Fibroblast of upper back skin (primary cell): Measurements from ENCODE around the gene LYVE1.
"Not testable (repeated sequence)": the region's sequence is repeated elsewhere in the genome, so short reads cannot be mapped to it uniquely, and the experiment has no call there.

Source experiments
- DNase-seq: peaks from one replicate; pipeline ENCODE4 v3.0.0-alpha.2; 2013

LYVE1 gene, protein sequence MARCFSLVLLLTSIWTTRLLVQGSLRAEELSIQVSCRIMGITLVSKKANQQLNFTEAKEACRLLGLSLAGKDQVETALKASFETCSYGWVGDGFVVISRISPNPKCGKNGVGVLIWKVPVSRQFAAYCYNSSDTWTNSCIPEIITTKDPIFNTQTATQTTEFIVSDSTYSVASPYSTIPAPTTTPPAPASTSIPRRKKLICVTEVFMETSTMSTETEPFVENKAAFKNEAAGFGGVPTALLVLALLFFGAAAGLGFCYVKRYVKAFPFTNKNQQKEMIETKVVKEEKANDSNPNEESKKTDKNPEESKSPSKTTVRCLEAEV

DNA sequence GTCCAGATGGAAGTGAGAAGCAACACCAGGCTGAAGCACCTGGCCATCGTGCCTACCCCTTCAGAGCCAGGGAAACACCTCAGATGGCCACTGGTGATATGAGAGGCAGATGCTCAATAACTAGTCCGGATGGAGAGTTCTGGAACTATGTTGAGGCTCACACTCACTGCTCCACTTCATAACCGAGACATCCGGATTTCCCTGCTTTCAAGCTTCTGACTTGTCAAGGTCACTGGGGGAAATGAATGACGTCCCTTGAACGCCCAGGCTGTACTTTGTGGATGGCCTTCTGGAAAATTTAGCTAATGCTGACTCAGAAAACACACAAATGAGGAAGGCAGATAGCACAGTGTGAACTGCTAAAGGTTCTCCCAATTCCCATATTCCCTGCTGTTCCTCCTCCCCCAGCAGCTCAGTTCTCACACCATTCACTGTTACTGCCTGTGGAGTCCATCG is at the start of gene LYVE1:
Gene LYVE1, minus strand, starts transcription at position 180 of the 456 bp plus-strand sequence. Its CDS starts 133 bp downstream, at position 47.
- no peak for DNase-seq

DNA sequence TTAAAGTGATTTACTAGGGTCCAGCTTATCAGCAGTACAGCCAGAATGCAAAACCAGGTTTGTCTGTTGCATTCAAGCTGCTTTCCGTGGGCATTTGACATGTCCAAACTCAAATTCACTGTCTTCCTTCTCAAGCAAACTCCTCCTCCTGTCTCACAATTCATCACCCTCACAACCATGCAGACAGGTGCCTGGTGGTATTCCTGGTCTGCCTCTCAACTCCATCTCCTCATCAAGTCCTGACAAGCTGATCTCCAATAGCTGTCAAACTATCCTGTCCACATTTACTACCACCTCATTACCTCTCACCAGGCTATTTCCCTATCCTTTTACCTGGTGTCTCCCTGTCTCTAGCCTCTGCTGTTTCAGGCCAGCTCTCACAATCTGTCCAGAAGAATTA is 49.1 kb upstream of the LYVE1 start:
- DNase-seq: no peak

DNA sequence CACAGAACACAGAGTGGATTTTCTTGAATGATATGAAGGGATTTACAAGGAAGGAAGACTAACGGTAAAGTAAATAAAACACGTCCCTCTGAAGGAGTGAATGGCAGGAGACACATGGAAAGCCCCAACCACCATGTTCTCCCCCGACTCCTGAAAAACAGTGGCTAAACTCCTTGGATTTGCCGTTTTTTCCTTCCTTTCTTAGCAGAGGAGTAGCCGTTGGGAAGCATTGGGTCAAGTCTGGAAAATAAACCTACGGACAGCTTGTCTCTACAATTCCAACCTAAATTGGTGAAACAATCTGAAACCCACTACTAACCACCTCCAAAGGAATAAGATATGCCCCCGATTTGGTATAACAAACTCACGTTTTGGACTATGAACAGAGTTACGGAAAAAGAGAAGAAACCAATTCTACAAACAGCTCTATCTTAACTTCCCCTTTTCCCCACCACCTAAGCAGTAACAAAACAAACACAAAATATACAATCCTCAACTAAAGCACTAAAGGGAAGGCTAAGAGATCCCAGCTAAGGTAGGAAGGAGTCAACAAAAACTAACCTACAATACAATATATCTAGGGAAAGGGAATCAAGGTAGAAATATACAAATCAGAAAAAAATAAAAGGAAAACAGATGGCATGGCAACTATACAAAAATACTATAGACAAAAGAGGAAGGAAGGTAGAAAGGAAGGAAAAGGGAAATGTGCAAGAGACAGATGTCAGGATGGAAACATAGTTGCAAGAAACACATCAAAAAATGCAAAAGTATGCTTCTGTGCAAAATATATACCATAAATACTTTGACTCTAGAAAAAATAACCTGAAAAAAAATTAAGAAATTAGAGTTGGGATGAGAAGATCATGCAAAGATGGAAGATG is 43.8 kb upstream of the LYVE1 start:
- DNase-seq: no peak

DNA sequence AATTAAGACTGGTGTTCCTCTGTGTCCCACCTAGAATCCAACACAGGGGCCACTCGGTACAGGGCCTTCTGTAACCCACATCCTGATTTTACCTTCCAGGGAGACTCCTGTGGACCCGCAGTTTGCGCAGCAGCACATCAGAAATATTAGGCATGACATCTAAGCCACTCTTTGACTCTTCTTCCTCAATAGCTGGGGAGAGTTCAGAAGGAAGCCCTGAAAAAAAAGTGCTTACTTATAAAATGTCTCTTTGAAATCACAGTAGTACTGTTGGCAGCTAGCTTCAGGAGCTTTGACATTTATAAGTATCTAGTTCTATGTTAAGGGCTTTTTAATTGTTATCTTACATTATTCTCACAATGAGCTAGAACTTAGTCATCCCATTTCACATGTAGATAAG is 41.2 kb upstream of the LYVE1 start:
- DNase-seq: no peak

DNA sequence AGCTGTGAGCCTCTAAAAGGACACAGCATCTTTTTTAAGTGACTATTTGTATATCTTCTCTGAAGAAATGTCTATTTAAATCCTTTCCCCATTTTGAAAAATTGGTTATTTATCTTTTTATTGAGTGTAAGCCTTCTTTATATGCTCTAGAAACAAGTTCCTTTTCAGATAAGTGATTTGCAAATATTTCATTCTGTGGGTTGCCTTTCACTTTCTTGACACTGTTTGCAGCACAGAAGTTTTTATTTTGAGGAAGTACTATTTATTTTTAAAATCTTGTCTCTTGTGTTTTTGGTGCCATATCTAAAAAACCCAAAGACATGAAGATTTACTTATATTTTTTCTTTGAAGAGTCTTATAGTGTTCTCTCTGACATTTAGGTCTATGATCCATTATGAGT is 40.1 kb upstream of the LYVE1 start:
- DNase-seq: no peak

DNA sequence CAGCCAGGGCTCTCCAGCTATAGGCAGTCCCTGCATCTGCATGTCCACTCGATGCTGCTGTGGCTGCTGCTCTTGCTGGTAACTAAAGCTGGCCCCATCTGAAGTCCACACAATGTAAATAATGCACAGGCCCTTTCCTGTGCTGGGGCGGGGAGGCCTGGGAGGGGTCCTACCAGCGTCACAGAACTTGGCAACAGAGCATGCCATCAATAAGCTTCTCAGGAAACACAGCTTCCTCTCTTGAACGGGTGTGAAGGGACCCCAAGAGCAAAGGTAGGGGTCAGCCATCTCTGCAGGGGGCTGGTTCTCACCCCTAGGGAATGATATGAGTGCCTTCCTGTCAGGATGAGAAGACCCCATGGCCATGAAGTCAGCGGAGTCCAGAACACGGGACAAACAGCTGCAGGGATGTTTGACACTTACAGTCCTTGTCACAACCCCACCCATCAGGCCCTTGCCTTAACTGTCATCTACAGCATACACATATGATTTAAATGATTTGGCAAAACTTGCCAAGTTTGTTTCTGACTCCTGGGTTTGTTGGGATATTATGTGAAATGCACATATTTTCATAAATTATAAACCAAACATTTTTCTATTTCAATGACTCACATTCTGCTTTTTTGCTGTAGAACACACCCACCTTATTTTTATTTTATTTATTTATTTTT is 39.1 kb upstream of the LYVE1 start:
- no peak for DNase-seq

DNA sequence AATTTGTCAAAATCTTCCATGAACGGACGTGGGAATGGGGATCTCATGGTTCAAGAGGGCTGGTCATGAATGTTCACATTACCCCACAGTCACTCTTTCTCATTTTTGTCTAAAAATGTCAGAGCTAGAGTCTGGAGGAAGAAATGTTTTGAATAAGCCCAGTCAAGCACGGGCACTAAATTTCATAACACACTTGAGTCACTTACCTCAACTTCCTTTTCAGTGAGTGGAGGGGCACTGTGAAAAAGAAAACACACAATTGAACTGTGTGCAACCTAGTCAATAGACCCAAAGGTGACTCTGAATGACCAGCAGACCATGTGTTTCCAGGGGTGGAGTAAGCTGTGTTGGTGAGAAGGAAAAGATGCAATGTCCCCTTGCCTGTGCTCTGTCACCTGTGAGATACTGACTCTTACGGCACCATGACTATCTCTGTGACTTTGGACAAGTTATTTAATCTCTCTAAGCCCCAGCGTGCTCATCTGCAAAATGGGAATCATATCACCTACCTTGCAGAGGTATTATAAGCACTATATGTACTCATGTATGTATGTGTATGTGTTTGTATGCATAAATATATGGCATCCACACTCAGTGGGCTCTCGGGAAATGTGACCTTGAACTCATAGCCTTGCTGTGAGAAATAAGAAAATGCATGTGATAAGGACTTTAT is 38.2 kb upstream of the LYVE1 start:
- peak; percentile 54 for DNase-seq

DNA sequence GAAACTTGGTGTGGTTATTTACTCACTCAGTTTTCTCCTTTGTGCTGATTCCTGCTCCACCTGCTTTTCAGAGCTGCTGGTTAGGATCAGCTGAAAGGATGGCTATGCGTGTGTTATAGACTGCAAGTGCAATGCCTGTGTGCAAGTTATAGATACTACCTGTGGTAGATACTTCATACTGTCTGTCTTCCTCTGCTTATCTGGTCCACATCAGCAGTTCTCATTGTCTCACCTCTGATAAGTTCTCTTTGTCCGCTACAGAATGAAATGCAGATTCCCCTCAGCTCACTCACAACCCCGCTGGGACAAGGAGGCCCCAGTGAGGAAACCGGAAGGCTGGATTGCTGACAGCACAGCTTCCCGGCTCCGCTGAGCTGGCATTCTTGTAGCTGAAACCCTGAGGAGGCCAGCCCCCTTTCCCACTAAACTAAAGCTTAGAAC is 37.5 kb upstream of the LYVE1 start:
- DNase-seq: peak; percentile 79

DNA sequence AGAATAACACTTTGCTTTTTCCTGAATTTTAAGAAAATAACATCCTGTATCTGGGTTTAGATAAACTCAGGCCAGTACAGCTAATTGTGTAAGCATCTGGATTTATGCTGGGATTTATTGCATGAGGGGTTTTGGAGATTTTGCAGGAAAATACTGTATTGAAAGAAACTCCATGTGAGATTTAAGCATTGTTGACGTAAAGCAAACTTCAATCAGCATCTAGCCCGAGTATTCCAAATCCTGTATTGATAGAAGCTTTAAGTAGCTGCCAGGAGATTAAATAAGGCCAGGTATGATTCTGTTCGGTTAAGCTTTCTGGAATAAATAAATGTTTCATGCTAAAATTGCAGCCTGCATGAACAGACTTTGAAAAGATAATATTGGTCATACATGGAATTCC is 36.3 kb upstream of the LYVE1 start:
- DNase-seq: no peak

DNA sequence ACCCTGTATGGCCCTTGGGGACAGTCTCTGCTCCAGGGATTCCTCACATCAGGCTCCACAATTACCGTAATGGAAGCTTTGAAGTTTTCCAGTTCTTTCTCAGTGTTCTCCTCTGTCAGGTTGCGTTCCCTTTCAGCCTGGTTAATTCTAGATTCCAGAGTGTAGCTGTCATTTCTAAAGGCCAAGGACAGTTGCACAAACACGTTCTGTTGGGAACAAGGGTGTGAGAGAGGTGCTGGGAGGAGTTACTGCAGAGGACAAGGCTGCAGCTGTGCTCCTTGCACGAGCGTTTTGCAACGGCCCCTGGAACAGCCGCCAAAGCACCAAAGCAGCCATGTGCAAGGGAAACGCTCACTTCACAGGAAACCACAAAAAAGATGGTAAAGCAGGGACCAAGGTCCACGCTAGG is 35.9 kb upstream of the LYVE1 start:
- DNase-seq: peak; percentile 43

DNA sequence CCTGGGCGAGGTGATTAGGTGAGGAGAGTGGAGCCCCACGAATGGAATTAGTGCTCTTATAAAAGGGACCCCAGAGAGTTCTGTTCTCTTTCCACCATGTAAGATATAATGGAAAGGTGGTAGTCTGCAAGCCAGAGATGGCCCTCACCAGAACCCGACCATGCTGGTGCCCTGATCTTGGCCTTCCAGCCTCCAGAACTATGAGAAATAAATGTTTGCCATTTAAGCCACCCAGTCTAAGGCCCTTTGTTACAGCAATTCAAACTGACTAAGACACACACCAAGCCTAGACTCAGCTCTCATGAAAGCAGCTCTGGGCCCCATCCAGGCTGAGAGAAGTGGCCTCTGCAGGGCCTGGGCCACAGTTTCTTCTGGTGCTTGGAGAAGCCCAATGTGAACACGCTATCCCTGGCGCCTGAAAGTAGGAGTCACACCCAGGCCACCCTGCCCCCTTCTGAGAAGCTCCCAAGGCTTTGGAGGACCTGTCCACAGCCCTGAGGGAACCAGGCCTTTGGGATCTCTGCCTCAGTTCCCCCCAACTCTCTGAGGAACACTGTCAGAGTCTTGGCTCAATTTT is 35.3 kb upstream of the LYVE1 start:
- no peak for DNase-seq

DNA sequence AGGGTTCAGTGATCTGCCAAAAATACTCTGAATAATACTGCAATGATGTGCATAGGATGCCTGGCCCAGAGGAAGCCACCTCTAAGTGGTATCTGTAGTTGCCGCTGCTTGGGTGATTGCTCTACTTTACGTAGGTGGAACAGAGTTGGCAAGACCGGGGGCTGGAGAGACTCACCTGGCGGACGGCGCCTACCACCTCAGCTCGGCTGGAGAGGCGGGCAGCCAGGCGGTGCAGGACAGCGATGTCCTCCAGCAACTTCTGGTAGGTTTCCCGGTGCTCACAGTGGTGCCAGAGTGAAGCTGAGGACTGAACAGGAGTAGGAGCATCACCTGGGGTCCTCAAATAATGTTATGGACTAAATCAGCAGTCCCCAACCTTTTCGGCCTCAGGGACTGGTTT is 34.5 kb upstream of the LYVE1 start:
- DNase-seq: no peak

DNA sequence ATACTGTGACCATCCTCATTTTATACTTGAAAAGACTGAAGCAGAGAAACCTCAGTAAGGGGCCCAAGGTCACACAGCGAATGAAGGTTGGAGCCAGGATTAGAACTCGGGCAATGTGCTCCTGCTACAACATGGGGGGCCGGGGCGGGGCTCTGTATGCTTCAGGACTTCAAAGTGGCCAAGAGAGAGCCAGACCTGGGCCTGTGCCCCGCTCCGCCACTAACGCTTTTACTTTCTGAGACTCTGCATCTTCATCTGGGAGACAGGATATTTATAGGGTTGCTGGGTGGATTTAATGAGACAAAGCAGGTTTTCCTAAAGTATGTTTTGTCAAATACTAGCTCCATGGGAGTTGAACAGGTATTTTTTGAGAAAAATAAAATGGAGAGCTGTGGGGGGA is 33.9 kb upstream of the LYVE1 start:
- DNase-seq: no peak

DNA sequence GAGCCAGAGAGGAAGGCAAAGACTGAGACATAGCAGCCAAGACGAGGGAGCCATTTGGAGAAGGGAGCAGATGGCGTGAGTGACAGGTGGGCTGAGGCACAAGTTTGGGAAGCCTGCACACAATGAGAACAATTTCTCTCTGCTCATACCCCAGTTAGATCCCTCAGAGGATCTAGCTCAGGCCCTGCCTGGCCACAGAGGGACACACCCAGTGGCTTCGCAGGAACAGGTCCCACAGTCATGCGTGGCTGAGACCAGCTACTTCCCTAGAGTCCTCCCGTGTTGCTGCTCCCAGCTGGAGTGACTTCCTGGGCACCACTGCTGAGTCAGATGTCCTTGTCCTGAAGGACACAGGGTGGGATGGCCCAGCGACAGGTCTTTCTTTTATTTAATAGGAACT is 33.4 kb upstream of the LYVE1 start:
- DNase-seq: no peak

DNA sequence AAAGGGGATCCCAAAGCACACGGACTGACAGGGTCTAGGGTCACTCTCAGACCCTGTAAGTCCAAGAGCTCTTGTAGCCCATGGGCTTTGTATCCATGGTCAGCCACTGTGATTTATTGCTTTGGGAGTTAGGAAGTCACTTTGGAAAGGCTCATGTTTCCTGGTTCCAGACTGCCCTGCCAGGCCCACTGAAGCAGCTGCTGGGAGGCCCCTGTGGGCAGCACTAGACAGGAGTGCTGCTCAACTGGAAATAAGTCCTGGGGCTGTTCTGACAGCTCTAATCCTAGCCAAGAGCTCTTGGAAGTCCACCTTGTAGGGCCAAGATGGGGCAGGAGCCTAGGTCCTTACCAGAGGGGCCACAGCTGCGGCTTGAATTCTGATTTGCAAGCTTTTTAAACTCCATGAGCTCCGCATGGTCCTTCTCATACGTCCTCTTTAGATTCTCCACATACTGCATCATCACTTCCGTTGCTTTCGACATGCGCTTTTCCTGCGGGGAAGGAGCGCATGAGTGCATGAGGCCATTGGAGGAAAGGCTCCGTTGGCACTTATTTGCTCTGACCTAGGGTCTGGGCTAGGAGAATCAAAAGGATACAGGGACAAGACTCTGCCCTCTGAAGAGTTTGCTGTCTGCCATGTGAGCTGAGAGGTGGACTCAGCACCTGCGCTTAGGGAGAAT is 32.2 kb upstream of the LYVE1 start:
- no peak for DNase-seq

DNA sequence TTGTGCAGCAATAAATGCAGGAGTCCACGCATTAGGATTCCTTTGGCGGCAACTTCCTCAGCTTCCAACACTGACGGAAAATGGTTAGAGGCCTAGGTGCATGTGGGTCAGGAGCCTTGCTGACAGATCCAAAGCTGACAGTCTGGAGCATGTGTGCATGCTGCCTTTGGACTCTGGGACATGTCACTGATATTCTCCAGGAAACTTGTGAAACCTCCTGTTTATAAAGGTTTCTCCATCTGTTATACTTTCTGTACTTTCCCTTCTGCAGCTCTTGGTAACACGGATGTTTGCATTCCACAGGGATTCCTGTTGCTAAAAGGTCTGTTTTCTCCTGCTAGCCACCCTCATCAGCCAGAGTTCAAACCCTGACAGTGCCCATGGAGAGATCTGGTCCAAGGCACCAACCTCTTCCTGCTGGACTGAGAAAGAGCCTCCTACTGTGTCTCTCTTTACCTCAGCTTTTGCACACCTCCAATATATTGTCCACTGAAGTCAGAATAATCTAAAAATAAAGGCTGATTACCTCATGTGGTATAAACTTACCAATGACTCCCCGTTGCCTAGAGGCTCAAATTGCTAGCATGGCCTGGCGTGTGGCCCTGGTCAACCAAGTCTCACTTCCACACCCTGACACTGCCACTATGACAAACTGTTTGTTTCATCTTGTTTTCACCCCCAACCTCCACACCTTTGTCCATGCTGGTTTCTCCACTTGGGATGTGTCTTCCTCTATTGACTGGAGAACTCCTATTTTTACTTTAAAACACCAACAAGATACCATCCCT is 31.1 kb upstream of the LYVE1 start:
- DNase-seq: no peak

DNA sequence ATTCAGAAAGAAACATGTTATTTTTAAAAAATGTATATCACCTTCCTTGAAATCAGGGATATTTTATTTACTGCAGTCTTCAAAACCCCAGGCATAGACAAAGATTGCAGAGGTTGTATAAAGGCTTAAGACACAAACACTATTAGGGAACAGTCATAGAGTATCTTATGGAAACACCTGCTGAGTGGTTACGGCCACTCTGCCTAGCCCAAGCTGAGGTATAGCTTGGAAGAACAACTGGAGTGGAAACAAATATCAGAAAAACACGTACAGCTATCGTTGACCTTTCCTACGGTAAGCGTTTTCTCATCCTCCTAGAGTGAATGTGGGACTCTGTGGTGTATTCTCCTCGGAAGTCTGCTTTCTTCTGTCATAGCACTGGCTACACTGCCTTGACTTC is 30.4 kb upstream of the LYVE1 start:
- no peak for DNase-seq

DNA sequence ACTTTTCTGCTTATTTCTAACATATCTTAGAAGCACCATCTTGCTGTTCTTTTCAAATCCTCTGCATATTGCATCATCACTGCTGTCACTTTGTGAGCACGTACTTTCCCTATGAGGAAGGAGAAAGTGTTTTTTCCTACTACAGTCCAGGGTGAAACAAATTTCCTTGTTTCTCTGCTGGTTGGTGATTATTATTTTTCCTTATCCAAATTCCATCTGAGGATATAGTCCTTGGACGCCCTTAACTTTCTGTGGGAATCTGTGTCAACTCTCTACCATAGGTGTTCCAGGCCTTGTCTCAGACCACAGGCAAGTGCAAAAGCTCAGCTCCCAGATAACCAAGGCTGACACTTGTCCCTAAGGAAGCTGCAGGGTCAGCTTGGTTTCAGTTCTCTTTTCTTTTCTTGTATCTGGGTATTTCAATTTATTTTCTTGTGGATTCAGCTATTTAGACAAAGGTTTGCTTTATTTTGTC is 29.4 kb upstream of the LYVE1 start:
- DNase-seq: no peak

DNA sequence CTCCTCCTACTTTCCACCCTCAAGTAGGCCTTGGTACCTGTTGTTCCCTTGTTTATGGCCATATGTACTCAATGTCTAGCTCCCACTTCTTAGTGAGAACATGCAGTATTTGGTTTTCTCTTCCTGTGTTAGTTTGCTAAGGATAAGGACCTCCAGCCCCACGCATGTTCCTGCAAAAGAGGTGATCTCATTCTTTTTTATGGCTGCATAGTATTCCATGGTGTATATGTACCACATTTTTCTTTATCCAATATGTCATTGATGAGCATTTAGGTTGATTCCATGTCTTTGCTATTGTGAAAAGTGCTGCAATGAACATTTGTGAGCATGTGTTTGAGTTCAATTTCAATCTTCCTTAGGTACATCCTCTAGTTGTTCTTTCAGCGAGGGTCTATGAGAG is 27.4 kb upstream of the LYVE1 start:
- not testable (repeated sequence) for DNase-seq

DNA sequence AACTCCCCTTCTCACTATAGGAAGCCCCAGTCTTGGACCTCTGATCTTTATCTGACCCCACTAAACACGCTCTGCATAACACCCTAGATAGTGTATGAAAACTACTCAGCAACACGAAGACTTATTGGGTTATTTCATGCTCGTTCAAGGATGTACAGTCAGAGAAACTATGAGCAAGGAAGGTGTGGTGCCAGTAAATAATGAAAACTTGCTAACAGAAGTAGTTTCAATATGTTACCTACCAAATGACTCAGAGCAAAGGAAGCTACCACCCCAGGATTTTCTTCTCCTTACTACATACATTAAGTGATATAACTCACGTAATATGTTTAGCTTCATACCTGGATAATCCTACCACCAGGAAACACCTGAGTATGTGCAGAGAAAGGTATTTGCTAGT is 25.9 kb upstream of the LYVE1 start:
- peak; percentile 28 for DNase-seq

DNA sequence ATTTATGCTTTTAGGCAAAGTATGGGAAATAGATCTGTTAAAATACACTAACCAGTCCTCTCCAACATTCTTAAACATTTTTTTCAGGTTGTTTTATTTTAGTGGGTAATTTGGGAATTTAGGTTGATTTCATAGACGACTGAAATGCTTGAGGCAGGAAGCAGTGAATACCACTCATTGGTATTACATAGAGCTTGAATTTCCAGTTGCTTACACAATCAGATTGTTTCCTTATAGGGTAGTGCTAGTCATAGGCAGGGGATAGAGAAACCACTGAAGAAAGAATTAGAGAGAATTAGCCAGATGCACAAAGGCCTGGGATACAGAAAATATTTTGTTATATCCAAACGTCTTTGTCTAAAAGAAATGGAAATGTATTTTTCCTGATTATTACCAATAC is 23.9 kb upstream of the LYVE1 start:
- peak; percentile 96 for DNase-seq
